MM.1S (cell line): Measurements from ENCODE around the gene MGAT5.

ENCODE experiments used
- DNase-seq: peaks from one replicate; pipeline ENCODE4 v3.0.0-alpha.2; 2015
- H2AFZ ChIP-seq: fragments of 300-600 bp; sonication (generic); 2 replicates; pipeline ENCODE4 v1.6.0; 2016; ENCODE audit warnings: antibody characterized with exemption, low read length
- H3F3A ChIP-seq: fragments of 300-600 bp; sonication (generic); 2 replicates; pipeline ENCODE4 v1.6.1; 2016; ENCODE audit warnings: mild to moderate bottlenecking, antibody characterized with exemption, low read length, moderate library complexity, mixed read lengths; ENCODE audit not compliant: insufficient read depth
- H3K27ac ChIP-seq: fragments of 300-600 bp; sonication (generic); 2 replicates; pipeline ENCODE4 v1.5.1; 2016; ENCODE audit warnings: mild to moderate bottlenecking, low read length
- H3K27me3 ChIP-seq: fragments of 300-600 bp; sonication (generic); replicated peaks from 2 replicates; pipeline ENCODE4 v1.6.0; 2016; ENCODE audit warnings: low read length; ENCODE audit not compliant: insufficient read depth
- H3K36me3 ChIP-seq: fragments of 300-600 bp; sonication (generic); replicated peaks from 2 replicates; pipeline ENCODE4 v1.6.1; 2016; ENCODE audit warnings: mild to moderate bottlenecking, low read length, mixed read lengths; ENCODE audit not compliant: insufficient read depth
- H3K4me1 ChIP-seq: fragments of 300-600 bp; sonication (generic); 2 replicates; pipeline ENCODE4 v1.6.1; 2016; ENCODE audit warnings: low read length, mixed read lengths
- H3K4me2 ChIP-seq: fragments of 300-600 bp; sonication (generic); 2 replicates; pipeline ENCODE4 v1.6.0; 2016; ENCODE audit warnings: low read depth, low read length
- H3K4me3 ChIP-seq: fragments of 300-600 bp; sonication (generic); 2 replicates; pipeline ENCODE4 v1.5.1; 2016; ENCODE audit warnings: low read length, mixed read lengths
- H3K79me2 ChIP-seq: fragments of 300-600 bp; sonication (generic); 2 replicates; pipeline ENCODE4 v1.6.1; 2016; ENCODE audit warnings: mixed run types, low read length, mixed read lengths
- H3K9ac ChIP-seq: fragments of 300-600 bp; sonication (generic); 2 replicates; pipeline ENCODE4 v1.6.1; 2016; ENCODE audit warnings: low read length, mixed read lengths
- H3K9me2 ChIP-seq: fragments of 300-600 bp; sonication (generic); replicated peaks from 2 replicates; pipeline ENCODE4 v1.6.1; 2016; ENCODE audit warnings: mild to moderate bottlenecking, low read length, mixed read lengths; ENCODE audit not compliant: insufficient read depth
- H3K9me3 ChIP-seq: fragments of 300-600 bp; sonication (generic); replicated peaks from 2 replicates; pipeline ENCODE4 v1.6.1; 2016; ENCODE audit warnings: mild to moderate bottlenecking, low read length, mixed read lengths; ENCODE audit not compliant: insufficient read depth
- H4K20me1 ChIP-seq: fragments of 300-600 bp; sonication (generic); 2 replicates; pipeline ENCODE4 v1.6.1; 2016; ENCODE audit warnings: mild to moderate bottlenecking, low read length, moderate library complexity, mixed read lengths; ENCODE audit not compliant: insufficient read depth
- CTCF ChIP-seq: fragments of 300-600 bp; sonication (generic); IDR thresholded peaks from 2 replicates; pipeline ENCODE4 v1.5.1; 2016; ENCODE audit warnings: antibody characterized with exemption, low read length, mixed read lengths
- EZH2 ChIP-seq: fragments of 300-600 bp; sonication (generic); optimal IDR thresholded peaks from 2 replicates; pipeline ENCODE3; 2017; ENCODE audit warnings: low read depth, mild to moderate bottlenecking, antibody characterized with exemption, low read length, mixed read lengths
- EZH2phosphoT487 ChIP-seq: fragments of 300-600 bp; sonication (generic); IDR thresholded peaks from 2 replicates; pipeline ENCODE4 v1.6.1; 2018; ENCODE audit warnings: antibody characterized with exemption, low read length

The MGAT5 gene

GRCh38 chr2:134479696-134480330, 225.9 kb downstream of the MGAT5 start:
- no peaks in the 10 kb centered on the region for H4K20me1 ChIP-seq
- H3K9me3 ChIP-seq, result no peaks in the 10 kb centered on the region
- no peak overlapping the region for H3K27ac ChIP-seq
- no peak overlapping the region for H2AFZ ChIP-seq
- no peaks in the 10 kb centered on the region for H3K27me3 ChIP-seq
- no peaks in the 10 kb centered on the region for H3K36me3 ChIP-seq
- no peaks in the 10 kb centered on the region for H3F3A ChIP-seq
- no peak for DNase-seq
- no peaks in the 10 kb centered on the region for H3K79me2 ChIP-seq
- H3K9me2 ChIP-seq, result no peaks in the 10 kb centered on the region
- H3K4me3 ChIP-seq, result no peak overlapping the region
- no peak overlapping the region for H3K9ac ChIP-seq
- no peak overlapping the region for H3K4me2 ChIP-seq
- no peaks in the 10 kb centered on the region for H3K4me1 ChIP-seq
- TF ChIP-seq EZH2phosphoT487, result no peak
- TF ChIP-seq CTCF, result no peak
- no peak for TF ChIP-seq EZH2

GRCh38 chr2:134482131-134482723, 228.4 kb downstream of the MGAT5 start:
- Histone ChIP-seq H3K36me3 (no peaks in the 10 kb centered on the region), H3K4me1 (no peaks in the 10 kb centered on the region), H3K4me3 (no peak overlapping the region), H3K9ac (no peak overlapping the region), H3K9me2 (no peaks in the 10 kb centered on the region), H3K79me2 (no peaks in the 10 kb centered on the region), H4K20me1 (no peaks in the 10 kb centered on the region), H3K27me3 (no peaks in the 10 kb centered on the region), H3F3A (no peaks in the 10 kb centered on the region), H3K9me3 (no peaks in the 10 kb centered on the region), H3K4me2 (no peak overlapping the region), H3K27ac (no peak overlapping the region), H2AFZ (no peak overlapping the region)
- no peak for TF ChIP-seq EZH2
- no peak for TF ChIP-seq EZH2phosphoT487
- no peak for TF ChIP-seq CTCF
- no peak for DNase-seq

- Histone ChIP-seq H2AFZ (no peak overlapping the region), H4K20me1 (no peaks in the 10 kb centered on the region), H3K4me2 (no peak overlapping the region), H3K9me2 (no peaks in the 10 kb centered on the region), H3K27me3 (no peaks in the 10 kb centered on the region), H3K36me3 (no peaks in the 10 kb centered on the region), H3K4me3 (no peak overlapping the region), H3K4me1 (no peaks in the 10 kb centered on the region), H3F3A (no peaks in the 10 kb centered on the region), H3K27ac (no peak overlapping the region), H3K9ac (no peak overlapping the region), H3K9me3 (no peaks in the 10 kb centered on the region), H3K79me2 (no peaks in the 10 kb centered on the region)
- no peak for DNase-seq
- TF ChIP-seq CTCF, result no peak
- TF ChIP-seq EZH2phosphoT487, result no peak
- no peak for TF ChIP-seq EZH2
Observed at GRCh38 chr2:134482766-134483340, 229.0 kb downstream of the MGAT5 start.
